ENCODE results near the gene AGXT. TPM values are rescaled to one million over a fixed set of nuclear protein-coding genes. Genes with fewer than 3 reads are reported as not detected.

The AGXT gene
- total RNA-seq, 1 experiment from 2014 or later, result not detected

- Histone ChIP-seq H3K36me3 (ENCODE audit: insufficient read depth, low read length, poor library complexity, severe bottlenecking) (no peaks in the 10 kb centered on the region), H3K27ac (ENCODE audit: low read depth, low read length, poor library complexity, severe bottlenecking) (no peak overlapping the region), H3K9me3 (ENCODE audit: low read depth, low read length, poor library complexity, severe bottlenecking) (no peaks in the 10 kb centered on the region), H3K4me3 (ENCODE audit: low read depth, low read length, poor library complexity, severe bottlenecking) (no peak overlapping the region), H3K27me3 (replicated peaks; ENCODE audit: insufficient read depth, low read depth, low read length, poor library complexity) (no peaks in the 10 kb centered on the region), H3K4me1 (ENCODE audit: insufficient read depth, low read length, poor library complexity, severe bottlenecking) (no peaks in the 10 kb centered on the region)
- intact Hi-C loops (cut with micrococcal nuclease; ENCODE audit: unreplicated experiment), result no loop called here
- ChIA-PET POLR2A (ENCODE audit: low non-redundant PET) (no interaction called here), CTCF (no interaction called here)
- no peak for DNase-seq (ENCODE audit: low spot score)
- TF ChIP-seq EZH2 (IDR thresholded peaks at IDR 0.05; ENCODE audit: borderline replicate concordance, low read depth, low read length, poor library complexity, severe bottlenecking) (no peak), CTCF (conservative IDR thresholded peaks at IDR 0.05; ENCODE audit: low read depth, low read length) (no peak)
- no TSS peak for BruUV-seq (replicated peaks)
Observed at GRCh38 chr2:240874715-240875227, 6.1 kb downstream of the AGXT start.

- ChIA-PET POLR2A (ENCODE audit: low non-redundant PET) (no interaction called here), CTCF (no interaction called here)
- DNase-seq (ENCODE audit: low spot score), result no peak
- H3K36me3 ChIP-seq (ENCODE audit: insufficient read depth, low read length, poor library complexity, severe bottlenecking), result no peaks in the 10 kb centered on the region
- H3K4me3 ChIP-seq (ENCODE audit: low read depth, low read length, poor library complexity, severe bottlenecking), result no peak overlapping the region
- TF ChIP-seq CTCF (conservative IDR thresholded peaks at IDR 0.05; ENCODE audit: low read depth, low read length), result no peak
- no peak for TF ChIP-seq EZH2 (IDR thresholded peaks at IDR 0.05; ENCODE audit: borderline replicate concordance, low read depth, low read length, poor library complexity, severe bottlenecking)
- BruUV-seq (replicated peaks), result no TSS peak
- no peaks in the 10 kb centered on the region for H3K9me3 ChIP-seq (ENCODE audit: low read depth, low read length, poor library complexity, severe bottlenecking)
- H3K4me1 ChIP-seq (ENCODE audit: insufficient read depth, low read length, poor library complexity, severe bottlenecking), result no peaks in the 10 kb centered on the region
- no peak overlapping the region for H3K27ac ChIP-seq (ENCODE audit: low read depth, low read length, poor library complexity, severe bottlenecking)
- intact Hi-C loops (cut with micrococcal nuclease; ENCODE audit: unreplicated experiment), result no loop called here
- no peaks in the 10 kb centered on the region for H3K27me3 ChIP-seq (replicated peaks; ENCODE audit: insufficient read depth, low read depth, low read length, poor library complexity)
Observed at GRCh38 chr2:240875228-240876034, 6.8 kb downstream of the AGXT start.

- no TSS peak for BruUV-seq (replicated peaks)
- H3K9me3 ChIP-seq (ENCODE audit: low read depth, low read length, poor library complexity, severe bottlenecking), result no peaks in the 10 kb centered on the region
- CTCF ChIA-PET, result no interaction called here
- POLR2A ChIA-PET (ENCODE audit: low non-redundant PET), result no interaction called here
- intact Hi-C loops (cut with micrococcal nuclease; ENCODE audit: unreplicated experiment), result no loop called here
- no peaks in the 10 kb centered on the region for H3K4me1 ChIP-seq (ENCODE audit: insufficient read depth, low read length, poor library complexity, severe bottlenecking)
- TF ChIP-seq CTCF (conservative IDR thresholded peaks at IDR 0.05; ENCODE audit: low read depth, low read length) (no peak), EZH2 (IDR thresholded peaks at IDR 0.05; ENCODE audit: borderline replicate concordance, low read depth, low read length, poor library complexity, severe bottlenecking) (no peak)
- no peak overlapping the region for H3K4me3 ChIP-seq (ENCODE audit: low read depth, low read length, poor library complexity, severe bottlenecking)
- H3K27me3 ChIP-seq (replicated peaks; ENCODE audit: insufficient read depth, low read depth, low read length, poor library complexity), result no peaks in the 10 kb centered on the region
- DNase-seq (ENCODE audit: low spot score), result no peak
- no peak overlapping the region for H3K27ac ChIP-seq (ENCODE audit: low read depth, low read length, poor library complexity, severe bottlenecking)
- no peaks in the 10 kb centered on the region for H3K36me3 ChIP-seq (ENCODE audit: insufficient read depth, low read length, poor library complexity, severe bottlenecking)
Observed at GRCh38 chr2:240876035-240876474, 7.4 kb downstream of the AGXT start.
